HCT116 (cell line): ENCODE results near the gene PDZD8. TPM values are rescaled to one million over a fixed set of nuclear protein-coding genes. Genes with fewer than 3 reads are reported as not detected.

Source experiments
- ATAC-seq: fragments of 200-7000 bp; cut with Tn5 transposase; 2 replicates; pipeline ENCODE4 v1.9.1; 2020; ENCODE audit warnings: mild to moderate bottlenecking, moderate library complexity
- BruUV-seq: library from RNA; stranded (reverse); fragments of 400-500 nt; replicated peaks from 2 replicates; lab custom pipeline; 2021; lab: Mats Ljungman, UMichigan
- CTCF ChIA-PET: fragments of 300-600 bp; sonication (Branson Sonifier 250); formaldehyde crosslinking; loops from one replicate; lab custom pipeline; 2021; ENCODE audit warnings: antibody characterized with exemption; lab: Charles Lee
- POLR2A ChIA-PET: fragments of 300-600, 350-600 bp; sonication (Branson Sonifier 250); formaldehyde crosslinking; loops from one replicate; lab custom pipeline; 2021; ENCODE audit warnings: antibody characterized with exemption; lab: Charles Lee
- RAD21 ChIA-PET, 2 experiments: fragments of 300-600 bp; sonication (Branson Sonifier 250); formaldehyde crosslinking; loops; one replicate each; lab custom pipeline; 2023; ENCODE audit warnings: low total read pairs in 2 of 2; ENCODE audit not compliant: uncharacterized antibody in 2 of 2, unreplicated experiment in 2 of 2, low non-redundant PET in 1 of 2; lab: Charles Lee
- DNase-seq: peaks from one replicate; pipeline ENCODE4 v3.0.0-alpha.2; 2010; ENCODE audit warnings: low read depth, low spot score
- H2AFZ ChIP-seq: fragments of 200-600 bp; shearing (Covaris generic), sonication (generic); 2 replicates; pipeline ENCODE4 v1.6.1; 2017; ENCODE audit warnings: low read depth, mixed run types, mixed read lengths, antibody characterized with exemption, low read length; ENCODE audit not compliant: poor library complexity, severe bottlenecking
- H3K27ac ChIP-seq: 2 replicates; pipeline ENCODE4 v1.5.1; 2012; ENCODE audit warnings: low read depth, low read length
- H3K27me3 ChIP-seq: fragments of 200-600 bp; sonication (generic); 2 replicates; pipeline ENCODE4 v1.6.1; 2016; ENCODE audit warnings: mixed run types, low read length, mixed read lengths; ENCODE audit not compliant: insufficient read depth
- H3K36me3 ChIP-seq, 2 experiments: fragments of 200-500 bp in 1 of 2; fragments of 200-600 bp in 1 of 2; sonication (Bioruptor generic) in 1 of 2; sonication (generic) in 1 of 2; 2 replicates each; pipeline versions ENCODE4 v1.5.1 to v1.6.1; 2014 to 2016; ENCODE audit warnings: low read length in 2 of 2, inconsistent platforms in 1 of 2, mixed read lengths in 1 of 2, mixed run types in 1 of 2; ENCODE audit not compliant: insufficient read depth in 2 of 2, control insufficient read depth in 1 of 2
- H3K4me1 ChIP-seq, 2 experiments: fragments of 200-600 bp in 1 of 2; sonication (generic) in 1 of 2; 2 replicates each; pipeline versions ENCODE4 v1.5.1 to v1.6.1; 2012 to 2017; ENCODE audit warnings: low read length in 2 of 2, inconsistent platforms in 1 of 2, mild to moderate bottlenecking in 1 of 2, mixed read lengths in 1 of 2, mixed run types in 1 of 2, moderate library complexity in 1 of 2; ENCODE audit not compliant: insufficient read depth in 2 of 2, control insufficient read depth in 1 of 2
- H3K4me2 ChIP-seq: fragments of 200-600 bp; sonication (generic); 2 replicates; pipeline ENCODE4 v1.6.1; 2017; ENCODE audit warnings: mixed run types, low read length, mixed read lengths
- H3K4me3 ChIP-seq, 2 experiments: fragments of 200-600 bp in 1 of 2; sonication (generic) in 1 of 2; replicated peaks in 1 of 2; 2 replicates each; pipeline ENCODE4 v1.5.1; 2011 to 2016; ENCODE audit warnings: low read length in 2 of 2, control low read depth in 1 of 2, low read depth in 1 of 2, mild to moderate bottlenecking in 1 of 2, mixed read lengths in 1 of 2, mixed run types in 1 of 2
- H3K79me2 ChIP-seq: fragments of 200-600 bp; sonication (generic); 2 replicates; pipeline ENCODE4 v1.6.1; 2017; ENCODE audit warnings: mild to moderate bottlenecking, mixed run types, low read length, moderate library complexity, mixed read lengths; ENCODE audit not compliant: insufficient read depth
- H3K9ac ChIP-seq: fragments of 200-600 bp; sonication (generic); 2 replicates; pipeline ENCODE4 v1.6.1; 2016; ENCODE audit warnings: low read length, mixed read lengths
- H3K9me2 ChIP-seq: fragments of 200-600 bp; sonication (generic), shearing (Covaris generic); 2 replicates; pipeline ENCODE4 v1.6.1; 2017; ENCODE audit warnings: mixed run types, mild to moderate bottlenecking, moderate library complexity; ENCODE audit not compliant: insufficient read depth
- H3K9me3 ChIP-seq, 2 experiments: fragments of 200-500 bp in 1 of 2; fragments of 200-600 bp in 1 of 2; sonication (Bioruptor generic) in 1 of 2; sonication (generic) in 1 of 2; 2 replicates each; pipeline ENCODE4 v1.6.1; 2014 to 2017; ENCODE audit warnings: low read length in 2 of 2, mixed read lengths in 2 of 2, inconsistent platforms in 1 of 2, low read depth in 1 of 2, mild to moderate bottlenecking in 1 of 2, mixed run types in 1 of 2, moderate library complexity in 1 of 2; ENCODE audit not compliant: control insufficient read depth in 1 of 2, insufficient read depth in 1 of 2
- H4K20me1 ChIP-seq: fragments of 200-600 bp; sonication (generic), shearing (Covaris generic); 2 replicates; pipeline ENCODE4 v1.6.1; 2017; ENCODE audit warnings: mixed run types, mild to moderate bottlenecking, moderate library complexity; ENCODE audit not compliant: insufficient read depth
- CBX3 ChIP-seq: IDR thresholded peaks from 2 replicates; pipeline ENCODE4 v1.6.1; 2012; ENCODE audit warnings: low read depth
- CEBPB ChIP-seq: IDR thresholded peaks from 2 replicates; pipeline ENCODE4 v1.6.1; 2012; ENCODE audit warnings: low read depth
- CTCF ChIP-seq, 3 experiments: fragments of 200-600 bp in 1 of 3; sonication (generic) in 1 of 3; IDR thresholded peaks in 2 of 3; conservative IDR thresholded peaks in 1 of 3; 2 replicates each; pipeline ENCODE4 v1.5.1; 2012 to 2017; ENCODE audit warnings: low read depth in 2 of 3, low read length in 2 of 3, antibody characterized with exemption in 1 of 3, borderline replicate concordance in 1 of 3, control low read depth in 1 of 3, mild to moderate bottlenecking in 1 of 3, mixed read lengths in 1 of 3, mixed run types in 1 of 3, moderate library complexity in 1 of 3; ENCODE audit not compliant: insufficient read depth in 1 of 3
- ELF1 ChIP-seq: IDR thresholded peaks from 2 replicates; pipeline ENCODE4 v1.6.1; 2012; ENCODE audit warnings: low read depth, borderline replicate concordance
- FOSL1 ChIP-seq: IDR thresholded peaks from 2 replicates; pipeline ENCODE4 v1.6.1; 2012; ENCODE audit warnings: low read depth
- MAX ChIP-seq: IDR thresholded peaks from 2 replicates; pipeline ENCODE4 v1.6.1; 2012
- POLR2A ChIP-seq: IDR thresholded peaks from 2 replicates; pipeline ENCODE4 v1.7.0; 2011; ENCODE audit warnings: borderline replicate concordance; ENCODE audit not compliant: insufficient read depth, insufficient read length; ENCODE audit errors: extremely low read depth
- SP1 ChIP-seq: IDR thresholded peaks from 2 replicates; pipeline ENCODE4 v1.6.1; 2012; ENCODE audit warnings: low read depth
- SRF ChIP-seq: IDR thresholded peaks from 2 replicates; pipeline ENCODE4 v1.6.1; 2012; ENCODE audit warnings: low read depth
- ZNF274 ChIP-seq: fragments of 200-500 bp; sonication (Bioruptor generic); IDR thresholded peaks from 2 replicates; pipeline ENCODE4 v1.6.1; 2014; ENCODE audit warnings: mild to moderate bottlenecking, low read depth, low read length, inconsistent platforms
- intact Hi-C: fragments of 100-400 bp; cut with micrococcal nuclease; formaldehyde crosslinking; loops from 2 replicates; pipeline ENCODE4 v1.10.0; 2022
- total RNA-seq: library from RNA; stranded (reverse); gene quantifications from one replicate; pipeline ENCODE4 v1.2.1, GENCODE V29; 2021; ENCODE audit not compliant: unreplicated experiment
- TF ChIP-seq, protein P1 (sequence below): IDR thresholded peaks from 2 replicates; pipeline ENCODE4 v1.6.1; 2012; ENCODE audit warnings: low read depth

The PDZD8 gene
- total RNA-seq, 1 experiment from 2014 or later, result 61.7 TPM

GRCh38 chr10:117370205-117370604 is 5.0 kb downstream of the PDZD8 start:
- no peak overlapping the region for H3K4me2 ChIP-seq
- DNase-seq (no peak), ATAC-seq (no peak)
- H3K9me2 ChIP-seq, result no peaks in the 10 kb centered on the region
- no peaks in the 10 kb centered on the region for H3K27me3 ChIP-seq
- H3K9ac ChIP-seq, result no peak overlapping the region
- H3K79me2 ChIP-seq, result peaks cover 97% of the 10 kb centered on the region
- ChIA-PET POLR2A (interaction anchor here (0.6 kb wide), 1 partner anchor 33 kb away, joined by 3 read pairs; no protein-coding TSS in a partner anchor), RAD21 (no interaction called here), CTCF (interaction anchor here (1.2 to 1.5 kb wide), 3 partner anchors 9 to 73 kb away, joined by 4 to 5 read pairs (median 4); no protein-coding TSS in a partner anchor)
- H3K4me1 ChIP-seq, result peaks cover 25 to 37% of the 10 kb centered on the region in 2 experiments
- no peak overlapping the region for H2AFZ ChIP-seq
- H3K36me3 ChIP-seq, result no peaks in the 10 kb centered on the region
- no peaks in the 10 kb centered on the region for H3K9me3 ChIP-seq
- no peak for TF ChIP-seq FOSL1
- no peak for TF ChIP-seq CBX3
- no peak for TF ChIP-seq CTCF (IDR thresholded peaks at IDR 0.05 in 2 of 3, conservative IDR thresholded peaks at IDR 0.05 in 1 of 3; ENCODE audit: borderline replicate concordance in 1 of 3, insufficient read depth in 1 of 3, low read depth in 2 of 3, low read length in 2 of 3)
- no peak overlapping the region for H3K4me3 ChIP-seq
- peaks cover 34% of the 10 kb centered on the region; the same call in 1 of the 2 replicates for H4K20me1 ChIP-seq
- intact Hi-C loops, result no loop called here
- BruUV-seq, result no TSS peak
- H3K27ac ChIP-seq, result no peak overlapping the region

GRCh38 chr10:117367718-117368117 is 7.5 kb downstream of the PDZD8 start:
- ATAC-seq (no peak), DNase-seq (no peak)
- ChIA-PET RAD21 (interaction anchor here in 1 of 2 experiments (0.7 kb wide), 1 partner anchor 41 kb away, joined by 3 read pairs; no protein-coding TSS in a partner anchor), CTCF (interaction anchor here (1.1 kb wide), 1 partner anchor 47 kb away, joined by 3 read pairs; no protein-coding TSS in a partner anchor), POLR2A (no interaction called here)
- intact Hi-C loops, result no loop called here
- H3K9me2 ChIP-seq, result no peaks in the 10 kb centered on the region
- H3K4me3 ChIP-seq, result no peak overlapping the region
- H3K27ac ChIP-seq, result no peak overlapping the region
- H3K27me3 ChIP-seq, result no peaks in the 10 kb centered on the region
- no TSS peak for BruUV-seq
- no peak overlapping the region for H3K9ac ChIP-seq
- H3K4me1 ChIP-seq, result peaks cover 33 to 40% of the 10 kb centered on the region in 2 experiments
- no peak overlapping the region for H2AFZ ChIP-seq
- H3K79me2 ChIP-seq, result peaks cover 100% of the 10 kb centered on the region
- H4K20me1 ChIP-seq, result peaks cover 49% of the 10 kb centered on the region; the same call in 1 of the 2 replicates
- no peaks in the 10 kb centered on the region for H3K9me3 ChIP-seq
- H3K36me3 ChIP-seq, result no peaks in the 10 kb centered on the region
- no peak overlapping the region for H3K4me2 ChIP-seq
- TF ChIP-seq SP1, result no peak
- TF ChIP-seq ZNF274, result no peak
- TF ChIP-seq ELF1, result no peak
- no peak for TF ChIP-seq CEBPB
- TF ChIP-seq CBX3, result no peak
- no peak for TF ChIP-seq CTCF (IDR thresholded peaks at IDR 0.05 in 2 of 3, conservative IDR thresholded peaks at IDR 0.05 in 1 of 3; ENCODE audit: borderline replicate concordance in 1 of 3, insufficient read depth in 1 of 3, low read depth in 2 of 3, low read length in 2 of 3)
- TF ChIP-seq SRF, result no peak
- no peak for TF ChIP-seq MAX
- TF ChIP-seq POLR2A, result no peak
- TF ChIP-seq, protein P1, sequence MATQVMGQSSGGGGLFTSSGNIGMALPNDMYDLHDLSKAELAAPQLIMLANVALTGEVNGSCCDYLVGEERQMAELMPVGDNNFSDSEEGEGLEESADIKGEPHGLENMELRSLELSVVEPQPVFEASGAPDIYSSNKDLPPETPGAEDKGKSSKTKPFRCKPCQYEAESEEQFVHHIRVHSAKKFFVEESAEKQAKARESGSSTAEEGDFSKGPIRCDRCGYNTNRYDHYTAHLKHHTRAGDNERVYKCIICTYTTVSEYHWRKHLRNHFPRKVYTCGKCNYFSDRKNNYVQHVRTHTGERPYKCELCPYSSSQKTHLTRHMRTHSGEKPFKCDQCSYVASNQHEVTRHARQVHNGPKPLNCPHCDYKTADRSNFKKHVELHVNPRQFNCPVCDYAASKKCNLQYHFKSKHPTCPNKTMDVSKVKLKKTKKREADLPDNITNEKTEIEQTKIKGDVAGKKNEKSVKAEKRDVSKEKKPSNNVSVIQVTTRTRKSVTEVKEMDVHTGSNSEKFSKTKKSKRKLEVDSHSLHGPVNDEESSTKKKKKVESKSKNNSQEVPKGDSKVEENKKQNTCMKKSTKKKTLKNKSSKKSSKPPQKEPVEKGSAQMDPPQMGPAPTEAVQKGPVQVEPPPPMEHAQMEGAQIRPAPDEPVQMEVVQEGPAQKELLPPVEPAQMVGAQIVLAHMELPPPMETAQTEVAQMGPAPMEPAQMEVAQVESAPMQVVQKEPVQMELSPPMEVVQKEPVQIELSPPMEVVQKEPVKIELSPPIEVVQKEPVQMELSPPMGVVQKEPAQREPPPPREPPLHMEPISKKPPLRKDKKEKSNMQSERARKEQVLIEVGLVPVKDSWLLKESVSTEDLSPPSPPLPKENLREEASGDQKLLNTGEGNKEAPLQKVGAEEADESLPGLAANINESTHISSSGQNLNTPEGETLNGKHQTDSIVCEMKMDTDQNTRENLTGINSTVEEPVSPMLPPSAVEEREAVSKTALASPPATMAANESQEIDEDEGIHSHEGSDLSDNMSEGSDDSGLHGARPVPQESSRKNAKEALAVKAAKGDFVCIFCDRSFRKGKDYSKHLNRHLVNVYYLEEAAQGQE, result no peak
